Ishikawa (cell line): ENCODE measurements around the gene ZMIZ1.
A peak's percentile ranks its signal among the peaks of the same experiment; 100 is the strongest.

Experiments used
- CEBPB ChIP-seq: IDR thresholded peaks from 2 replicates; pipeline ENCODE4 v1.6.1; 2012
- CREB1 ChIP-seq: IDR thresholded peaks from 2 replicates; pipeline ENCODE4 v1.6.1; 2012; ENCODE audit warnings: low read depth
- EGR1 ChIP-seq: IDR thresholded peaks from 2 replicates; pipeline ENCODE4 v1.6.1; 2012
- EP300 ChIP-seq: IDR thresholded peaks from 2 replicates; pipeline ENCODE4 v1.6.1; 2012; ENCODE audit warnings: borderline replicate concordance
- FOXM1 ChIP-seq: IDR thresholded peaks from 2 replicates; pipeline ENCODE4 v1.6.1; 2012; ENCODE audit warnings: low read depth, borderline replicate concordance
- NFIC ChIP-seq: IDR thresholded peaks from 2 replicates; pipeline ENCODE4 v1.6.1; 2012
- RAD21 ChIP-seq: IDR thresholded peaks from 2 replicates; pipeline ENCODE4 v1.6.1; 2012; ENCODE audit warnings: low read depth
- TAF1 ChIP-seq: IDR thresholded peaks from 2 replicates; pipeline ENCODE4 v1.6.1; 2012; ENCODE audit warnings: low read depth, mild to moderate bottlenecking
- TCF12 ChIP-seq: IDR thresholded peaks from 2 replicates; pipeline ENCODE4 v1.6.1; 2012; ENCODE audit warnings: low read depth
- TEAD4 ChIP-seq: IDR thresholded peaks from 2 replicates; pipeline ENCODE4 v1.6.1; 2012
- YY1 ChIP-seq: IDR thresholded peaks from 2 replicates; pipeline ENCODE4 v1.6.1; 2012; ENCODE audit warnings: low read depth
- ZBTB7A ChIP-seq: IDR thresholded peaks from 2 replicates; pipeline ENCODE4 v1.6.1; 2012; ENCODE audit warnings: low read depth
- TF ChIP-seq, protein P1 (sequence below): IDR thresholded peaks from 2 replicates; pipeline ENCODE4 v1.6.1; 2012
- TF ChIP-seq, protein P2 (sequence below): IDR thresholded peaks from 2 replicates; pipeline ENCODE4 v1.6.1; 2012; ENCODE audit warnings: low read depth, mild to moderate bottlenecking
- TF ChIP-seq, protein P3 (sequence below): IDR thresholded peaks from 2 replicates; pipeline ENCODE4 v1.6.1; 2012

Gene ZMIZ1

DNA sequence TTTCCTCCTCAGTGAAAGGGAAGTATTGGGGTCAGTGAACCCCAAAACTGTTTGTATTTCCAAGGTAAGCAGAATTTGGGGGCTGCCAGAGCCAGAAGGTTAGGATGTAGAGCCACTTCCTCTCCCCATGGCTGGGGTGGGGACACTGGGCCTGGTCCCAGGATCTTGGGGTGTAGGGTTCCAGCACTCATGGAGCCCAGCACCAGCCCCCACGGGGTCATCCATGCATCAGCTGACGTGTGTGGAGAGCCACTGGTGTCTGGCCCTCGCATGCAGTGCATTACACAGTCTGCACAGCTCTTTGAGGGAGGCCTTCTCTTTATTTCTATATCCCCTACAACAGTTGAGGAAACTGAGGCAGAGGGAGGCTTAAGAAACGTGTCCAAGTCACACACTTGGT is 91.4 kb downstream of the ZMIZ1 start:
- no peak for TF ChIP-seq RAD21
- TF ChIP-seq TCF12: no peak
- TF ChIP-seq TEAD4: no peak
- no peak for TF ChIP-seq NFIC
- TF ChIP-seq, protein P1, sequence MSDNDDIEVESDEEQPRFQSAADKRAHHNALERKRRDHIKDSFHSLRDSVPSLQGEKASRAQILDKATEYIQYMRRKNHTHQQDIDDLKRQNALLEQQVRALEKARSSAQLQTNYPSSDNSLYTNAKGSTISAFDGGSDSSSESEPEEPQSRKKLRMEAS: no peak
- TF ChIP-seq, protein P2, sequence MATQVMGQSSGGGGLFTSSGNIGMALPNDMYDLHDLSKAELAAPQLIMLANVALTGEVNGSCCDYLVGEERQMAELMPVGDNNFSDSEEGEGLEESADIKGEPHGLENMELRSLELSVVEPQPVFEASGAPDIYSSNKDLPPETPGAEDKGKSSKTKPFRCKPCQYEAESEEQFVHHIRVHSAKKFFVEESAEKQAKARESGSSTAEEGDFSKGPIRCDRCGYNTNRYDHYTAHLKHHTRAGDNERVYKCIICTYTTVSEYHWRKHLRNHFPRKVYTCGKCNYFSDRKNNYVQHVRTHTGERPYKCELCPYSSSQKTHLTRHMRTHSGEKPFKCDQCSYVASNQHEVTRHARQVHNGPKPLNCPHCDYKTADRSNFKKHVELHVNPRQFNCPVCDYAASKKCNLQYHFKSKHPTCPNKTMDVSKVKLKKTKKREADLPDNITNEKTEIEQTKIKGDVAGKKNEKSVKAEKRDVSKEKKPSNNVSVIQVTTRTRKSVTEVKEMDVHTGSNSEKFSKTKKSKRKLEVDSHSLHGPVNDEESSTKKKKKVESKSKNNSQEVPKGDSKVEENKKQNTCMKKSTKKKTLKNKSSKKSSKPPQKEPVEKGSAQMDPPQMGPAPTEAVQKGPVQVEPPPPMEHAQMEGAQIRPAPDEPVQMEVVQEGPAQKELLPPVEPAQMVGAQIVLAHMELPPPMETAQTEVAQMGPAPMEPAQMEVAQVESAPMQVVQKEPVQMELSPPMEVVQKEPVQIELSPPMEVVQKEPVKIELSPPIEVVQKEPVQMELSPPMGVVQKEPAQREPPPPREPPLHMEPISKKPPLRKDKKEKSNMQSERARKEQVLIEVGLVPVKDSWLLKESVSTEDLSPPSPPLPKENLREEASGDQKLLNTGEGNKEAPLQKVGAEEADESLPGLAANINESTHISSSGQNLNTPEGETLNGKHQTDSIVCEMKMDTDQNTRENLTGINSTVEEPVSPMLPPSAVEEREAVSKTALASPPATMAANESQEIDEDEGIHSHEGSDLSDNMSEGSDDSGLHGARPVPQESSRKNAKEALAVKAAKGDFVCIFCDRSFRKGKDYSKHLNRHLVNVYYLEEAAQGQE: no peak
- no peak for TF ChIP-seq CEBPB
- no peak for TF ChIP-seq EGR1
- no peak for TF ChIP-seq TAF1
- TF ChIP-seq, protein P3, sequence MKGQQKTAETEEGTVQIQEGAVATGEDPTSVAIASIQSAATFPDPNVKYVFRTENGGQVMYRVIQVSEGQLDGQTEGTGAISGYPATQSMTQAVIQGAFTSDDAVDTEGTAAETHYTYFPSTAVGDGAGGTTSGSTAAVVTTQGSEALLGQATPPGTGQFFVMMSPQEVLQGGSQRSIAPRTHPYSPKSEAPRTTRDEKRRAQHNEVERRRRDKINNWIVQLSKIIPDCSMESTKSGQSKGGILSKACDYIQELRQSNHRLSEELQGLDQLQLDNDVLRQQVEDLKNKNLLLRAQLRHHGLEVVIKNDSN: no peak
- no peak for TF ChIP-seq YY1
- TF ChIP-seq EP300: no peak
- TF ChIP-seq ZBTB7A: no peak
- no peak for TF ChIP-seq FOXM1
- no peak for TF ChIP-seq CREB1

DNA sequence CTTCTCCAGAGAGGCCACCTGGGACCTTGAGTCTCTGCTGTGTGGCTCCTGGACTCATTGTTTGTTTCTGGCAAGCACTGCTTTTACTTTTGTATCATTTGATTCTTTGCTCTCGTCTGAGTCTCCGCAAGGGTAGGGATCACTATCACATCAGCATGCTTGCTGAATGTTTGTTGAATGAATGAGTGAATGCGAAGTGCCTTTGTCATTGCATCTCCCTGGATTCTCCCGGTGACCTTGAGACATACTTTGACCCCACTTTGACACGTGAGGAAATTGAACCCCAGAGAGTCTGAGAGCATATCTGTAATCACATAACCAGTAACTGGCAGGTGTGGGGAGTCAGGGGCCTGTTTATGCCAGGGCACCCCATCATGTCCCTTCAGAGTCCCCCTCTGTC is 92.8 kb downstream of the ZMIZ1 start:
- no peak for TF ChIP-seq RAD21
- TF ChIP-seq YY1: no peak
- TF ChIP-seq, protein P1: no peak
- TF ChIP-seq CREB1: no peak
- no peak for TF ChIP-seq TEAD4
- TF ChIP-seq, protein P3: no peak
- TF ChIP-seq NFIC: no peak
- TF ChIP-seq TAF1: no peak
- no peak for TF ChIP-seq EP300
- no peak for TF ChIP-seq EGR1

DNA sequence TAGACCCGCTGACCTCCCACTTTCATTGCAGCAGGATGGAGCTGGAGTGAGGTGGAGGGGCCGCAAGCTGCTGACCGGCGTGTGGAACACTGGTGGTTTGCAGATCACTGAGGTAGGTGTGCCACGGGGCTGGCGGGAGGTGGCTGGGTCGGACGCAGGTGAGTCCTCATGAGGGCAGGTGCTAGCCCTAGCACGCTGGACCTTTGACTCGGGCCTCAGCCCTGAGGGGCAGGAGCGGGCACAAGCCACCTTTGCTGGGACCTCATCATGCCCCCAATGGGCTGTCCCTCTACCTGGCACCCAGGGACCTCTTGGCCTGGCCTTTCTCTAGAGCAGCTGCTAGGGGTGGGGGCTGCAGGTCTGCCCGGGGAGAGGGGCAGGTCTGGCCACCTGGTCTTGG is 93.3 kb downstream of the ZMIZ1 start:
- no peak for TF ChIP-seq EGR1
- TF ChIP-seq NFIC: no peak
- no peak for TF ChIP-seq TEAD4
- no peak for TF ChIP-seq CREB1
- no peak for TF ChIP-seq YY1
- TF ChIP-seq, protein P2: no peak
- TF ChIP-seq TAF1: no peak
- TF ChIP-seq, protein P3: no peak
- TF ChIP-seq, protein P1: no peak

DNA sequence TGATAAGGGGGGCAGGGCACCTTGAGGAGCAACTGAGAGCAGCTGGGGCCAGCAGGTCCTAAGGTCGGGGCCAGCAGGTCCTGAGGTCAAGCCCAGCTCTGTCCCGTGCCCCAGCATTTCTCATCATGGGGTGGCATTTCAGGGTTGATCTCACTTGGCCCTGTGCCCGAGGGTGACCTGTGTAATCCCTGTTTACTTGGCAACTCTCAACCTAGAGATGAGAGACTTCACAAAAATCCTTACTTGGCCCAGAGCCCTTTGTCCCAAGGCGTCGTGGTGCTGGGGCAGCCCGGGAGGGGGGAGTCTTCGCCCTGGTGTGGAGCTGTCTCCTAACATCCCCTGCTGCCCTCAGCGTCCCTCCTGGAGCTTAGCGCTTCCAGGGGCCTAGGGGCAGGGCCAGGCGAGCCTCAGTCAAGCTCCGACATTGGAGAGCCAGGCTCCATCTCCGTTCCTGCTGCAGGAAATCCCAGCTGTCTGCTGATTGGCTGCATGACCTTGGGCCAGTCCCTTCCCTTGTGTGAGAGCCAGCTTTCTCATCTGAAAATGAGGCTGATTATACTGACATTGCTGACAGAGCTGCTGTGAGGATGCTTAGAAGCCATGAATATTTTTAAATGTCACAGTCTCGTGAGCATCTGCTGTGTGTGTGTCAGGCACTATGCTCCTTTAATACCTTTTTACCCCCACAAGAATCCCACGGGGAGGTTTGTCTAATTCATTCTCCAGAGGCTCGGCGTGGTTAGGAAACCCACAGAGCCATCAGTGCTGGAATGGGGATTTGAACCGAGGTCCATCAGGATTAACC is 94.3 kb downstream of the ZMIZ1 start:
- TF ChIP-seq NFIC (peak; percentile 98), FOXM1 (no peak), TEAD4 (peak; percentile 79), YY1 (peak; percentile 13; the same call in 1 of the 2 replicates), TAF1 (no peak), ZBTB7A (no peak), RAD21 (peak; percentile 9; the same call in 1 of the 2 replicates), EP300 (peak; percentile 72; the same call in 1 of the 2 replicates), CEBPB (peak; percentile 24; the same call in 1 of the 2 replicates), TCF12 (peak; percentile 70), CREB1 (no peak), EGR1 (no peak)
- TF ChIP-seq, protein P1: peak; percentile 52
- TF ChIP-seq, protein P3: peak; percentile 34; the same call in 1 of the 2 replicates
- TF ChIP-seq, protein P2: no peak
